SH-SY5Y (cell line): ENCODE results near the gene KCNQ1OT1.

Source experiments
- GATA2 ChIP-seq: IDR thresholded peaks from 2 replicates; pipeline ENCODE4 v1.6.1; 2011; ENCODE audit warnings: mild to moderate bottlenecking, low read depth, low read length
- GATA3 ChIP-seq: IDR thresholded peaks from 2 replicates; pipeline ENCODE4 v1.6.1; 2011; ENCODE audit warnings: low read depth, mild to moderate bottlenecking, low read length, moderate library complexity

The KCNQ1OT1 gene

GRCh38 chr11:2719831-2720590 lies 20.2 kb upstream of the KCNQ1OT1 start:
- TF ChIP-seq GATA3 = no peak
- no peak for TF ChIP-seq GATA2

GRCh38 chr11:2718817-2719438 lies 19.1 kb upstream of the KCNQ1OT1 start:
- TF ChIP-seq GATA2 (no peak), GATA3 (no peak)

- TF ChIP-seq GATA3 (no peak), GATA2 (no peak)
Observed at GRCh38 chr11:2717561-2718325, 17.9 kb upstream of the KCNQ1OT1 start.

- no peak for TF ChIP-seq GATA3
- TF ChIP-seq GATA2 = no peak
Observed at GRCh38 chr11:2716376-2717095, 16.7 kb upstream of the KCNQ1OT1 start.

GRCh38 chr11:2715716-2716350 lies 16.0 kb upstream of the KCNQ1OT1 start:
- TF ChIP-seq GATA2 = no peak
- no peak for TF ChIP-seq GATA3

GRCh38 chr11:2714871-2715270 lies 15.1 kb upstream of the KCNQ1OT1 start:
- TF ChIP-seq GATA2 (no peak), GATA3 (no peak)

GRCh38 chr11:2714463-2714800 lies 14.6 kb upstream of the KCNQ1OT1 start:
- no peak for TF ChIP-seq GATA3
- TF ChIP-seq GATA2 = no peak

- no peak for TF ChIP-seq GATA3
- no peak for TF ChIP-seq GATA2
Observed at GRCh38 chr11:2713661-2714462, 14.1 kb upstream of the KCNQ1OT1 start.

GRCh38 chr11:2713094-2713493 lies 13.3 kb upstream of the KCNQ1OT1 start:
- TF ChIP-seq GATA2 (no peak), GATA3 (no peak)

- TF ChIP-seq GATA2 (no peak), GATA3 (no peak)
Observed at GRCh38 chr11:2711161-2711560, 11.4 kb upstream of the KCNQ1OT1 start.

GRCh38 chr11:2709429-2709828 lies 9.6 kb upstream of the KCNQ1OT1 start:
- TF ChIP-seq GATA3 = no peak
- no peak for TF ChIP-seq GATA2

GRCh38 chr11:2708757-2709281 lies 9.0 kb upstream of the KCNQ1OT1 start:
- no peak for TF ChIP-seq GATA3
- TF ChIP-seq GATA2 = no peak

- TF ChIP-seq GATA2 = no peak
- no peak for TF ChIP-seq GATA3
Observed at GRCh38 chr11:2708151-2708581, 8.4 kb upstream of the KCNQ1OT1 start.
